Brain pericyte (primary cell): ENCODE measurements around the gene BYSL.

Experiments used
- DNase-seq: peaks from one replicate; pipeline ENCODE4 v3.0.0-alpha.2; 2012; ENCODE audit warnings: low read depth, low spot score

The BYSL gene

DNA sequence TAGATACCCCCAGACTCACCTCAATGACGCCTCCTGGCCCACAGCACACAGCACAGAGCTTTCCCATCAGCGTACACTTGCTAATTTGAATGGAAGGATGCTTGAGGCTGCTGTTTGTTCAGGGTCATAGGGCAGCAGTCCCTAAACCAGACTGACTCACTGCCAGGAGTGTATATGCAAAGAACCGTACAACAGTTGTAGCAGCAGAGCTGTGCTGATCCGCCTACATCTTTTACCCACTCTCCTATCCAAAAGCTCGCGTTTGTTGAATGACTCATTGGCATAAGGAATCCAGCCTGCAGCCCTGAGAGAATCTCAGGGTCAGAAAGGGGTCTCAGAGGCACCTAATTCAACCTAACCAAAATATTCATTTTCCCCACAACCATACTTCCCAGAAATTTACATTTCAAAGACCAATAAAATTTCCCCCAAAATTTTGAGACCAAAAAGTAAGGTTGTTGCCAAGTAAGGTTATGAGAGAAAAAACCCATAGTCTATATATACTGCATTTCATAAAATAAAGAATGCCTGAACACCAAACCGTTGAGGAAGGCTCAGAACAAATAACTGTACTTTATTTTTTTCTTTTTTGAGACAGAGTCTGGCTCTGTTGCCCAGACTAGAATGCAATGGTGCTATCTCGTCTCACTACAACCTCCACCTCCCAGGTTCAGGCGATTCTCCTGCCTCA, 55.6 kb downstream of the BYSL start:
- DNase-seq: no peak
